SK-MEL-5 (cell line): Measurements from ENCODE around the gene TRPM2. TPM values are rescaled to one million over a fixed set of nuclear protein-coding genes. Genes with fewer than 3 reads are reported as not detected.

Experiments
- DNase-seq: peaks from one replicate; pipeline ENCODE4 v3.0.0-alpha.2; 2016; ENCODE audit warnings: low read depth, low spot score
- in situ Hi-C: cut with HindIII; loops from 2 replicates; pipeline ENCODE4 v1.10.0; 2016; ENCODE audit warnings: low sequenced_read_pairs, high pct_unique_total_duplicates, low pct_unique_long_range_greater_than_20kb
- total RNA-seq: library from RNA; depleted of rRNA; stranded (reverse); fragments of >200 nt; shearing (Covaris generic); gene quantifications from 2 replicates; pipeline ENCODE4 v1.2.3, GENCODE V29; 2014

The TRPM2 gene
- total RNA-seq, 1 experiment from 2014 or later, result 0.21 TPM

DNA sequence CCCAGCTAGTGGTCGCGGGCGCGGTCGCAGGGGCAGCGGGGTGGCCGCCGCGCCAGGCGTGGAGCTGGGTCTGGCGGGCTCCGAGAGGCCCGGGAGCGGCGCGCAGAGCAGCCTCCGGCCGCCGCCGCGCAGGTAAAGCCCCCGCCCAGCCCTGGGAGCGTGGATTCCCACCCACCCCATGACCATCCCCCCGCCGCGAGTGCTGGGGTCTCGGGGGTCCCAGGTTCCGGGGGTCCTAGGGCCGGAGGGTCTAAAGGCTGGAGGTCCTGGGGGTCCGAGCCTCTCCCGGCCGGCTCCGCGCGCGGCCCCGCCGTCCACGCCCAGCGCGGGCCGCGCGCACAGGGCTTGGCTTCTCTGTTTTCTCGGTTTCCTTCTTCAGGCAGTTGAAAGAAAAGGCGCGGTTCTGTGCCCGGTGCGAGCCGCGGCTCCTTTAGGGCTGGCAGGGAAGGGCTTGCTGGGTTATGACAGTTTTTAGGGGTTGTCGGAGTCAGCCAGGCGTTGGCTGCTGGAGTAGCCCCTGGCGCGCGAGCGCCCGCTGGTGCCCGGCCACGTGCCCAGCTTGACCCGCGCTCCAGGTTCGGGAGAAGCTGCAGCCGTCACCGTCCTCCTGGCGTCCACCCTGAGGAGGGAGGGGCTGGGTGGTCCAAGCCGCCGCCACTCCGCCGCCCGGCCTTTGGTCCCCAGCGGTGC lies 102.2 kb downstream of the TRPM2 start:
- in situ Hi-C loops, result no loop called here
- peak; percentile 19 for DNase-seq

DNA sequence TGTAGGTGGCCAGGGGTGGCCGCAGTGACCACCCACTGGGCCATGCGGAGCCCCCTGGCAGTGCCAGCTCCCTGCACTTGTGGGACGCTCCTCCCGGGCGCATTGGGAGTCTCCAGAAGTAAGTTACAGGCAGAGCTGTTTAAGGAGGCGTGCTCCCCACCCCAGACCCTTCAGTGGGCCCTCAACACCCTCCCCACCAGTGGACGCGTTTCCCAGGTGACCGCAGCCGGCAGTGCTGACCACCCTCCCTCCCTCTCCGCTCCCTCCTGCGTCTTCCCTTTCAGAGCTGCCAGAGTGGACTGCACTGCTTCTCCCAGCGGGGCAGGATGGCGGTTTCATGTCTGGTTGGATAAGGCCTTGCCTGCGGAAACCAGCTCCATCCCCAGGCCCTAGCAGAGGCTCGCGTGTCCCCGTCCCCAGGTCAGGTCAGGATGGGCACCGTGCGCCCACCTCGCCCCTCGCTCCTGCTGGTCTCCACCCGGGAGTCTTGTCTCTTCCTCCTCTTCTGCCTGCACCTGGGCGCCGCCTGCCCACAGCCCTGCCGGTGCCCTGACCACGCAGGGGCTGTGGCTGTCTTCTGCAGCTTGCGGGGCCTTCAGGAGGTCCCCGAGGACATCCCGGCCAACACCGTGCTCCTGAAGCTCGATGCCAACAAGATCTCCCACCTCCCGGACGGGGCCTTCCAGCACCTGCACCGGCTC lies 102.9 kb downstream of the TRPM2 start:
- in situ Hi-C loops, result no loop called here
- DNase-seq, result no peak

DNA sequence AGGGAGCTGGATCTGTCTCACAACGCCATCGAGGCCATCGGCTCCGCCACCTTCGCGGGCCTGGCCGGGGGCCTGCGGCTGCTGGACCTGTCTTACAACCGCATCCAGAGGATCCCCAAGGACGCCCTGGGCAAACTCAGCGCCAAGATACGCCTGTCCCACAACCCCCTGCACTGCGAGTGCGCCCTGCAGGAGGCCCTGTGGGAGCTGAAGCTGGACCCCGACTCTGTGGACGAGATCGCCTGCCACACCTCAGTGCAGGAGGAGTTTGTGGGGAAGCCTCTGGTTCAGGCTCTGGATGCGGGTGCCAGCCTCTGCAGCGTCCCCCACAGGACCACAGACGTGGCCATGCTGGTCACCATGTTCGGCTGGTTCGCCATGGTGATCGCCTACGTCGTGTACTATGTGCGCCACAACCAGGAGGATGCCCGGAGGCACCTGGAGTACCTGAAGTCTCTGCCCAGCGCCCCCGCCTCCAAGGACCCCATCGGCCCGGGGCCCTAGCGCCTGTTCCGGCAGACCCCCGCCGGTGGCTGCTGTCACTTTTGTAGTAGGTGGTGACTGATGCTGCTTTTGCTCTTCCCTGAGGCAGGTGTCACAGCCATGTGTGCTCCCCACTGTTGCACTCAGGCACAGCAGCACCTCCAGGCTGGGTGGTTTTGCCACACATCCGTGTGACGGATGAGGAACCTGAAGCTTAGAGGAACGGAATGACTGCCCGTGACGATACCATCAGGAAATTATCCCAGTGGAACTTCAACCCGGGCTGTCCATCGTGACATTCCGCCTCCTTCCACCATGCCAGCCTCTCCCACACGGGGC lies 103.7 kb downstream of the TRPM2 start:
- DNase-seq, result no peak
- in situ Hi-C loops, result no loop called here

DNA sequence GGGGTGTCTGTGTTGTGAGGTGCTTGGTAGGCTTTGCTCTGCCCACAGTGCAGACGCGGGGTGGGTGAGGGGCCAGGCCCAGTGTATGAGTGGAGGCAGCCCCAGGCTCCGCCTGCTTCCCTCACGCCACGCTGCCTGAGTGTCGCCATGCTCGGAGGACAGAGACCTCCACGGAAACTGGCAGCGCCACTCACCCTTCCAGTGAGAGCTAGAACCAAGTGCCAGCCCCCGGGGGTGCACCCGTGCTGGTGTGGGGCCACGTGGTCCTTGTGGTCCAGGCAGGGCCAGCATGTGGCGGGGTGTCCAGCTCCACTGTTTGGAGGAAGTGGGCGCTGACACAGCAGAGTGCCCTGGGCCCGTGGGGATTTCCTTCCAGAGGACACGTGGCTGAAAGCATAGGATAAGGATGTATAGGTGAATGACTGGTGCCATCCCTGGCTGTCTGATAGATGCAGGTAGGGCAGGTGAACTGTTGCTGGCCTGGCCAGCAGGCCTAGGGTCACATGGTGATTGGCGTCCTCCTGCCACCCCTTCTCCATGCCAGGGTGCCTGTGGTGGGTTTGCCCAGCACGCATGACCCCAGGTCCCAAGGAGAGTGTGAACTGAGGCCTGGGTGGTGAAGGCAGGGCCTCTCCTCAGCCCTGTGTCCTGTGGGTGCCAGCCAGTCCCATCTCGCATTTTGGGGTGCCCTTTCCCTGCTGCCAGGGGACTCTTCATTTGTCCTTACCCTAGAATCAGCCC lies 105.7 kb downstream of the TRPM2 start:
- no peak for DNase-seq
- in situ Hi-C loops, result no loop called here

DNA sequence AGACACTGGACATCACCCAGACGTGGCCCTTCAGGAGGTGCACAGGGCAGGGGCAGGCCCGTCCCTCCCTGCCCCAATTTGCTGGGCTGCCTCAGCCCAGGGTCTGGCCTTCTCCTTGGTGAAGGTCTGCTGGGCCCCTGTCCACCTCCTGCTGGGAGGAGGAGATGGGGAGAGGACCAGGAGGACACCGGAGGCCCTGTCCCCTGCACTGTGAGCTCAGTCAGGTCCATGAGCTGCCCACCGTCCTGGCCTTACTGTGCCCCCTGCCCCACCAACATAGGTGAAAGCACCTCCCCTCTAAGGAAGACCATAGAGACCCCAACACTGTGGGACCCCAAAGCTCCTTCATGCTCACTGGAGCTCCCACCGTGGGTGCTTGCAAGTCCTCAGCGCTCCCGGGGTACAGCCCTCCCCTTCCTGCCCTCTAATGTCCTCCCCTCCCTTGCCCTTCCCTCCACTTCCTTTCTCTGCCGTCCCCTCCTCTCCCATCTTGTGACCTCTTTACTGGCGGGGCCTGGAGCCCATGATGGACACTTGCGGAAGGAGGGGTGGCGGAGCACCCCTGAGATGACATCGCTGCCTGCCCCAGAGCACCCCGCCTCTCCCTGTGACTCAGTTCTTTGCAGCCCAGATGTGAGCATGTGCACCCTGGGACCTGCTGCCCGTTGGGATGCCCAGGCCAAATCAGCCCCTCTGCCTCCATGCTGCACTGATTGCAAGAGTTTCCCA lies 106.5 kb downstream of the TRPM2 start:
- DNase-seq, result no peak

DNA sequence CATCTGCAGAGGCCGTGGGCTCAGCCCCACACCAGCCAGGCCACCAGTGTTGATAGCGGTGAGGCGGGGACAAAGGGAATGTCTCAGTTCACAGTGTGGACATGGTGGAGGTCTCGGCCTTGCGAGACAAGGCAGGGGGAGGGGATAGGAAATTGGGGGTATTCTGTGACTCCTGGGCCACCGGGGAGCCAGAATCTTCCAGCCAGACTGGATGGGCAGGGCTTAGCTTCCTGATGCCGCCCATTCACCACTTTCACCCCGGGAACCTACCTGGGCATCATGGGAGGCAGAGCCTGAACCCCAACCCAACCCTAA lies 107.0 kb downstream of the TRPM2 start:
- no peak for DNase-seq
- in situ Hi-C loops, result no loop called here

More for the DNA sequence above, 106.5 kb downstream of the TRPM2 start:
- in situ Hi-C loops, result no loop called here

DNA sequence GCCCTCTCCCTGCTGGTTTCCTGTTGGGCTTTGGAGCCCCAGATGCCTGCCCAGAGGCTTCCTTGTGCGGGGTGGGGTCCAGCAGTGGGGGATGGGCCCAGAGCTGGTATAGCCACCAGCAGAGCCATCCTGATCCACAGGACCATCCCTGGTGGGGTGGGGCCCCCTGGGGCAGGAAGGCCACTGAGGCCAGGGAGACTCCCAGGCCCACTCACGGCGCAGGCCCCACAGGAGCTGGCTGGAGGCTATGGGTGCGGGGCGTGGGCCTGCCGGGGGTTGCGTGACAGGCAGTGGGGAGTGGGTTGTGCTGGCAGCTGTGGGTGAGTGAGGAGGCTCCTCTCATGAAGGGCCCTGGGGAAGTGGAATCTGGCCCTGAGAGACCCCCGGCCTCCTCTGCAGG lies 107.6 kb downstream of the TRPM2 start:
- in situ Hi-C loops, result no loop called here
- DNase-seq, result no peak

DNA sequence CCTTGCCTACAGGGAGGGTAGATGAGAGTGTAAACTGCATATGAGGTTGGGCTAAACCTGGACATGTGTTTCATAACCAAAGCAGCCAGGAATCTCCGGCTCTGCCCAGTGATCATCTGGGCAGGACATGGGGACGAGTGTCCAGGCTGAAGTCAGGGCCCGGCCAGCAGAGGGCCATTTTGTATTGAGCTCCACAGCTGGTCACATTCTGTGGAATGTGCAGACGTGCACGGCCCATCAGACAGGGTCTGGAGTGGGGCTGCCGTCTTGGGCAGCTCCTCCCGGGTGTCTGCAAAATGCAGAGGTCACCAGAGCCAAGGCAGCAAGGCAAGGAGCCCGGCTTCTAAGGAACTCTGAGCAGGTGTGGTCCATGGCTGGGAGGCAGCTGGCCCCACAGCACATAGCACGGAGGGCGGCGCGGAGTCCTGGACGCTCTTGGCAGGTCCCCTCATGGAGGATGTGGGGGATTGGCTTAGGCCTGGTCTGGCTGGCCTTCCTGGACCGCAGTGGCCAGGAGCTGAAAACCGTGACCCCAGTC lies 108.1 kb downstream of the TRPM2 start:
- no peak for DNase-seq
- in situ Hi-C loops, result no loop called here

DNA sequence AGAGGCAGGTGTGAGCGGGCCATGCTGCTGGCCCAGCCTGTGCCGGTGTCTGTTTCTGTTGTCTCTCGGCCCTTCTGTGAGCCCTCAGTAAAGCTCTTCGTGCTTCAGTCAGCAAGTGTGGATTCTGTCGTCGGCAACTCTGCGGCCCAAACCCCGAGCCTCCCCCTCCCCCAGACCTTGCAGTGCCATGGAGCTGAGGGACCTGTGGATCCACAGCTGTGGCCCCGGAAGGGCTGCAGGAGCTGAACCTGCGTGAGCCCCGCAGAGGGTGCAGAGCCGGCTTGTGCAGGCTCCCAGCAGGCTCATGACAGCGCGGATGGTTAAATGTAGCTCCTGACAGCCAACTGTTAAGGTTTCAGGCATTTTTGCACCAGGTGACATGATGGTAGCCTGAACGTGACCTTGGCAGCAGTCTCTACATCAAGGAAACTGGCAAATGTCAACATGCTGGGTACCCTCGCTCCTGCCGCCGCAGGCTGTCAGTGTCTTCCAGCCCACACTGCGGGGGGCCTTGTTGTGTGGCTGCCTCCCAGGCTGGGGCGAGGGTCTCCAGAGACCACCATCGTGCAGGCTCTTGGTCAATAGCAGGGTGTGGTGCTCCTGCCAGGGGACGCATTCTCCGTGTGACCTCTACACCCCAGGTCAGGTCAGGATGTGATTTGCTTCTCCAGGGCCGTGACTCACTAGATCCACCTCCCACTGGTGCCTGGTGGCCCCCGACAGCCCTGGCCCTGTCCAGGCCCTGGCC lies 108.8 kb downstream of the TRPM2 start:
- in situ Hi-C loops, result no loop called here
- DNase-seq, result no peak

DNA sequence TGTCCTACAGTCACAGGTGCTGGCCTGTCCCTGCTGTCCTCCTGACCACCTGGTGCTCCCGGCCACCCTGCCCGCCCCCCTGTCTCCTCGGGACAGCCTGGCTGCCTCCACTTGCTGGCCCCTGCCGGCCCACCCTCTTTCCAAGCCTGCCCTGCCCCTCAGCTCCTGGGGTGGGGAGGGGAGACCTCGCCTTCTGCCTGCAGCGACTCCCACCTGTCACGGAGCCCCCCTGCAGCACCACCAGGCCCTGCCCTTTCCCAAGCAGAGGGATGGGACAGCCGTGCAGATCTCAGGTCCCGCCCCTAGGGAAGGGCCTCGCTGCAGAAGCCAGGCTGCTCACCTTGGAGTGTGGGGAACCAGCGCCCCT lies 109.4 kb downstream of the TRPM2 start:
- in situ Hi-C loops, result no loop called here
- no peak for DNase-seq

DNA sequence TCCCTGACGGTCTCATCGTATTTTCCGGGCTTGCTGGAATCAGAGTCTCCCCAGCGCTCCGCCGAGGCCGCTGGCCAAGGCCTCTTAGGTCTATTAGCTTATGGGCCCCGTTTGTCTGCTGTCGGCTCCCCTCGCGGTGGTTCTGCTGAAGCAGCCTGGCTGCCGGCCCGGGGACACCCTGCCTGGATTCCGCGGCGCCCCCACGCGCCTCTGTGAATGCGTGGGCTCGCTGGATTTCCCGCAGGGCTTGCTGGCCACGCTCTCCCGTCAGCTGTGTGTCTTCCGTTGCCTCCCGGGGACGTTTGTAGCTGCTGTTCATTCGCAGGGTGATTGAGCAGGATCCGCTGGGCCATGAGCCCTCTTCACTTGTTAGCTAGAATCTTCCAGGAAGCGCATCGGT lies 110.3 kb downstream of the TRPM2 start:
- no peak for DNase-seq
- in situ Hi-C loops, result no loop called here

DNA sequence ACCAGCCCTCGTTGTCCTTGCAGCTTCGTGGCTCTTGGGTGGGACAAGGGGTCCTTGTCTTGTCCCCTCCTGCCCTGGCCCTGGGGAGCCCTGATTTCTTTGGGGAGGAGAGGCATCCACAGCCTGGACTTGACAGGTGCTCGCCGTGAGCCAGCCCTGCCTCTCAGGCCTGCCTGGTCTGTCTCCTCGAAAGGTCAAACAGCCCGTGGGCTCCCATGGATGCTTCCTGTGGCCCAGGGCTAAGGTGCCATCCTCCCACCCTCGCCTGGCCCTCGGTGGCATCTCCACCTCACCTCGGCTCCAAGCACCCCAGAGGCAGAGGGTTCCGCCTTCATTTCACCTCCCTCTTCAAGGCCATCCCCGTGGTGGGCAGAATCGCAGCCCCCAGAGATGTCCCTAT lies 110.9 kb downstream of the TRPM2 start:
- in situ Hi-C loops, result no loop called here

DNA sequence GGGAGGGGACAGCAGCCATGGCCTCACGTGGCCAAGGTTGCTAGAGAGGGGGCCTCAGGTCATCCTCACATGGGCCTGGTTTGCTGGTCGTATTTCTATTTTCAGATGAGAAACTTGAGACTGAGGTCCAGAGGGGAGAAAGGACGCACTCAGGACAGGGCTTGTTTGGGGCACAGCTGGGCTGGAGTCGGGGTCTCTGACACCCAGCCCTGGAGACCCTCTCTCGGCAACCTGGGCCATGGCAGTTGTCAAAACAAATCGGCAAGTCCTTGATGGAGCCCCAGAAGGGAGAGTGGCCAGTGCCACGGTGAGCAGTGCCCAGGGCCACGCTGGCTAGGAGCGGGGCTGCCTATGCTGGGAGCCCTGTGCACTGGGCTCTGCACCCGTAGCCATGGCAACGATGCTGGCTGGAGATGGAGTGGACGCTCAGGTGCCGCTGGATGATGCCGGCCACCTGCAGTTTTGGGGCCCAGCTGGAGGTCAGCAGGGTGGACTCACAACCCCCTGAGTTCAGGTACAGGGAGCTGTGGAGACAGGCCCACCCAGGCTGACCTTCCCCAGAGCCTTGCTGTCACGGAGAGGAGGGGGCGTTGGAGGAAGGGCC lies 113.0 kb downstream of the TRPM2 start:
- no peak for DNase-seq
- in situ Hi-C loops, result no loop called here

More for the DNA sequence above, 110.9 kb downstream of the TRPM2 start:
- DNase-seq, result no peak

DNA sequence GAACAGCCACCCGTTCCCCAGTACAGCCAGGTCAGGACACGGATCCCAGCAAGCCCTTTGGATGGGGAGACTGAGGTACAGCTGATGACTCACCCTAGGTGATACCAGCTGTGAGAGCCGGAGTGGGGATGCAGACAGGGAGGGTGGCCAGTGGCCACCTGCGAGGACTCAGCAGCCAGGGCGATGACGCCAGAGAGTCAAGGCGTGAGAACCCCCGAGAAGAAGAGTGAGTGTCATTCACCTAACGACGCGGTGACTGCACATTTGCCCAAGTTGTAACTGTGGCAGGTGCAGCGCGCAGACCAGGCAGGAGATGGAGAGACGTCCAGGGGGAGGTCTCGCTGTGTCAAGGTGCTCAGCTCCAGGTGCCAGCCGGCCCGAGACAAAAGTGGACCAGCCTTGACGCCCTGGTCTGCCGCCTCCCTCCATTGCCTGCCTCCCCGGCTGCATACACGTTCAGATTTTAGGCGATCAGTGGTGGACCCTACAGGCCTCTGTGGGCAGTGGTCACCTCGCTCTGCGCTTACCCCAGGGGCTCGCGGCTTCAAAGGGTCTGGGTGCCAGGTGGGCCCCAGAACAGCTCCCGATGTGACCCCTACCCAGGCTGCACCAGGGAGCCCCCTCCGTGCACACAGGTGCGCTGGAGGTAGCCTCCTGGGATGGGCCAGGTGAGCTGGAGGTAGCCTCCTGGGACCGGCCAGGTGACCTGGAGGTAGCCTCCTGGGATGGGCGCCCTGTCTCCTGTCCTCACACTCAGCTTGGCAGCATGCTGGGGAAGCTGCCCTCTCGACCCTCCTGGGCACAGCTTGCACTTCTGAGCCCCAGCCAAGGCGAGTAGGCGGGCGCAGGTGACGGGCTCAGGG lies 113.8 kb downstream of the TRPM2 start:
- no peak for DNase-seq
- in situ Hi-C loops, result no loop called here

DNA sequence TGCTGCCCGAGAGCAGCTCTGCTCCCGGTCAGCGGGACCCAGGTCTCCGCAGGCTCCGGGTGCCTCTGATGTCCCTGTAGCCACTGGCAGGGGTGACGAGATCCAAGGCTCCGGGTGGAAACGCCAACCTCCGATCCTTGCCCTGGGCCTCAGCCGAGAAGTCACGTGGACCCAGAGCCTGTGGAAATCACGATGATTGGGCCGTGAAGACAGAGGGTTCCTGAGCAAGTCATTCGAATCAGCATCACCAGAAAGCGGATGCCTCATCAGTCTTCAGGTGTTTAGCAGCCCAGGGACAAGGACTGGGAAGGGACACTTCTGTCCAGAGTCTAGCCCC lies 114.4 kb downstream of the TRPM2 start:
- no peak for DNase-seq
- in situ Hi-C loops, result no loop called here

DNA sequence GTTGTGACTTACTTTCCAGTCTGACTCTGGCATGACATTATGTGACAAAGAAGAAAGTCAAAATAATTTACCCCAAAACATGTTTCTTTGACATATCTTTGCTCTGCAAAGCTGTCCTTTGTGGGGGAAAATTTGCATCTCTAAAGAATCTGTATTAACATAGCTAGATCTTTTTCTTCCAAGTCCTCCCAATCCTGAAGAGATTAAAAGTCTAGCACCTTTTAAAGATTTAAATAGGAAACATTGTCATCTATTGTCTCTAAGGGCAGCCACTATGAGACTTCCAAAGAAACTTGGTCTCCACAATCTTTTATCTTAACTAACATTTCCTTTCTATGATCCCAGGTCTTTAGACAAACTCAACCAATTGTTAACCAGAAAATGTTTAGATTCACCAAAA lies 117.9 kb downstream of the TRPM2 start:
- no peak for DNase-seq
- in situ Hi-C loops, result no loop called here
